ENCODE measurements around the gene SH3BGRL2.
"Not testable (repeated sequence)": the region's sequence is repeated elsewhere in the genome, so short reads cannot be mapped to it uniquely, and the experiment has no call there.

SH3BGRL2 gene

GRCh38 chr6:79648328-79648727 is 17.2 kb downstream of the SH3BGRL2 start:
- intact Hi-C loops (cut with micrococcal nuclease), result no loop called here
- Mint-ChIP-seq H3K4me1 (ENCODE audit: low read depth) (no peaks in the 10 kb centered on the region), H3K4me3 (no peak overlapping the region), H3K36me3 (ENCODE audit: low read depth) (no peaks in the 10 kb centered on the region), H3K27ac (no peak overlapping the region), H3K27me3 (no peaks in the 10 kb centered on the region), H3K9me3 (no peaks in the 10 kb centered on the region)

- Mint-ChIP-seq H3K27ac (no peak overlapping the region), H3K4me1 (ENCODE audit: low read depth) (no peaks in the 10 kb centered on the region), H3K4me3 (no peak overlapping the region), H3K27me3 (no peaks in the 10 kb centered on the region), H3K9me3 (no peaks in the 10 kb centered on the region), H3K36me3 (ENCODE audit: low read depth) (no peaks in the 10 kb centered on the region)
- intact Hi-C loops (cut with micrococcal nuclease), result no loop called here
Measured at GRCh38 chr6:79649016-79649415, 17.9 kb downstream of the SH3BGRL2 start.

GRCh38 chr6:79650950-79651349 is 19.8 kb downstream of the SH3BGRL2 start:
- no peaks in the 10 kb centered on the region for H3K4me1 Mint-ChIP-seq (ENCODE audit: low read depth)
- intact Hi-C loops (cut with micrococcal nuclease), result no loop called here
- H3K9me3 Mint-ChIP-seq, result no peaks in the 10 kb centered on the region
- H3K27me3 Mint-ChIP-seq, result no peaks in the 10 kb centered on the region
- H3K27ac Mint-ChIP-seq, result no peak overlapping the region
- no peaks in the 10 kb centered on the region for H3K36me3 Mint-ChIP-seq (ENCODE audit: low read depth)
- H3K4me3 Mint-ChIP-seq, result no peak overlapping the region

GRCh38 chr6:79656134-79656533 is 25.0 kb downstream of the SH3BGRL2 start:
- intact Hi-C loops (cut with micrococcal nuclease), result no loop called here
- H3K27me3 Mint-ChIP-seq, result no peaks in the 10 kb centered on the region
- no peaks in the 10 kb centered on the region for H3K36me3 Mint-ChIP-seq (ENCODE audit: low read depth)
- H3K4me3 Mint-ChIP-seq, result no peak overlapping the region
- H3K9me3 Mint-ChIP-seq, result no peaks in the 10 kb centered on the region
- H3K4me1 Mint-ChIP-seq (ENCODE audit: low read depth), result no peaks in the 10 kb centered on the region
- no peak overlapping the region for H3K27ac Mint-ChIP-seq

- Mint-ChIP-seq H3K4me3 (no peak overlapping the region), H3K36me3 (ENCODE audit: low read depth) (no peaks in the 10 kb centered on the region), H3K27me3 (no peaks in the 10 kb centered on the region), H3K9me3 (no peaks in the 10 kb centered on the region), H3K4me1 (ENCODE audit: low read depth) (no peaks in the 10 kb centered on the region), H3K27ac (no peak overlapping the region)
- intact Hi-C loops (cut with micrococcal nuclease), result no loop called here
Measured at GRCh38 chr6:79657238-79657637, 26.1 kb downstream of the SH3BGRL2 start.

- H3K4me3 Mint-ChIP-seq; H3K27me3 Mint-ChIP-seq; H3K27ac Mint-ChIP-seq; H3K36me3 Mint-ChIP-seq (ENCODE audit: low read depth); H3K9me3 Mint-ChIP-seq; H3K4me1 Mint-ChIP-seq (ENCODE audit: low read depth); intact Hi-C loops (cut with micrococcal nuclease): not testable (repeated sequence)
Measured at GRCh38 chr6:79663655-79664054, 32.5 kb downstream of the SH3BGRL2 start.

- no peaks in the 10 kb centered on the region for H3K4me1 Mint-ChIP-seq (ENCODE audit: low read depth)
- intact Hi-C loops (cut with micrococcal nuclease), result no loop called here
- no peak overlapping the region for H3K27ac Mint-ChIP-seq
Measured at GRCh38 chr6:79665725-79666551, 34.8 kb downstream of the SH3BGRL2 start.

GRCh38 chr6:79666634-79667033 is 35.5 kb downstream of the SH3BGRL2 start:
- intact Hi-C loops (cut with micrococcal nuclease), result no loop called here
- no peak overlapping the region for H3K27ac Mint-ChIP-seq
- no peak overlapping the region for H3K4me3 Mint-ChIP-seq
- peaks cover 10% of the 10 kb centered on the region for H3K9me3 Mint-ChIP-seq
- H3K4me1 Mint-ChIP-seq (ENCODE audit: low read depth), result no peaks in the 10 kb centered on the region
- H3K36me3 Mint-ChIP-seq (ENCODE audit: low read depth), result no peaks in the 10 kb centered on the region
- H3K27me3 Mint-ChIP-seq, result no peaks in the 10 kb centered on the region

More at GRCh38 chr6:79665725-79666551, 34.8 kb downstream of the SH3BGRL2 start:
- Mint-ChIP-seq H3K9me3 (peaks cover 10% of the 10 kb centered on the region), H3K27me3 (no peaks in the 10 kb centered on the region), H3K36me3 (ENCODE audit: low read depth) (no peaks in the 10 kb centered on the region), H3K4me3 (no peak overlapping the region)

GRCh38 chr6:79668381-79668780 is 37.3 kb downstream of the SH3BGRL2 start:
- H3K27ac Mint-ChIP-seq, result no peak overlapping the region
- intact Hi-C loops (cut with micrococcal nuclease), result no loop called here
- no peak overlapping the region for H3K4me3 Mint-ChIP-seq
- H3K36me3 Mint-ChIP-seq (ENCODE audit: low read depth), result no peaks in the 10 kb centered on the region
- H3K4me1 Mint-ChIP-seq (ENCODE audit: low read depth), result no peaks in the 10 kb centered on the region
- H3K27me3 Mint-ChIP-seq, result no peaks in the 10 kb centered on the region
- no peaks in the 10 kb centered on the region for H3K9me3 Mint-ChIP-seq

GRCh38 chr6:79669766-79670165 is 38.6 kb downstream of the SH3BGRL2 start:
- intact Hi-C loops (cut with micrococcal nuclease), result no loop called here
- Mint-ChIP-seq H3K4me3 (no peak overlapping the region), H3K27me3 (no peaks in the 10 kb centered on the region), H3K4me1 (ENCODE audit: low read depth) (no peaks in the 10 kb centered on the region), H3K27ac (no peak overlapping the region), H3K9me3 (no peaks in the 10 kb centered on the region), H3K36me3 (ENCODE audit: low read depth) (no peaks in the 10 kb centered on the region)

- Mint-ChIP-seq H3K27me3 (no peaks in the 10 kb centered on the region), H3K4me3 (no peak overlapping the region), H3K4me1 (ENCODE audit: low read depth) (no peaks in the 10 kb centered on the region), H3K27ac (no peak overlapping the region), H3K9me3 (no peaks in the 10 kb centered on the region), H3K36me3 (ENCODE audit: low read depth) (no peaks in the 10 kb centered on the region)
- intact Hi-C loops (cut with micrococcal nuclease), result no loop called here
Measured at GRCh38 chr6:79670789-79671188, 39.7 kb downstream of the SH3BGRL2 start.

GRCh38 chr6:79671600-79672266 is 40.6 kb downstream of the SH3BGRL2 start:
- H3K27ac Mint-ChIP-seq, result no peak overlapping the region

GRCh38 chr6:79672631-79673111 is 41.5 kb downstream of the SH3BGRL2 start:
- H3K4me1 Mint-ChIP-seq (ENCODE audit: low read depth), result no peaks in the 10 kb centered on the region
- H3K36me3 Mint-ChIP-seq (ENCODE audit: low read depth), result no peaks in the 10 kb centered on the region
- no peaks in the 10 kb centered on the region for H3K9me3 Mint-ChIP-seq
- H3K27me3 Mint-ChIP-seq, result no peaks in the 10 kb centered on the region
- H3K27ac Mint-ChIP-seq, result no peak overlapping the region
- intact Hi-C loops (cut with micrococcal nuclease), result no loop called here
- no peak overlapping the region for H3K4me3 Mint-ChIP-seq

More at GRCh38 chr6:79671600-79672266, 40.6 kb downstream of the SH3BGRL2 start:
- Mint-ChIP-seq H3K36me3 (ENCODE audit: low read depth) (no peaks in the 10 kb centered on the region), H3K4me3 (no peak overlapping the region), H3K9me3 (no peaks in the 10 kb centered on the region), H3K4me1 (ENCODE audit: low read depth) (no peaks in the 10 kb centered on the region), H3K27me3 (no peaks in the 10 kb centered on the region)
- intact Hi-C loops (cut with micrococcal nuclease), result no loop called here

GRCh38 chr6:79673947-79674346 is 42.8 kb downstream of the SH3BGRL2 start:
- H3K9me3 Mint-ChIP-seq, result no peaks in the 10 kb centered on the region
- H3K27ac Mint-ChIP-seq, result no peak overlapping the region
- no peaks in the 10 kb centered on the region for H3K27me3 Mint-ChIP-seq
- intact Hi-C loops (cut with micrococcal nuclease), result no loop called here
- H3K4me1 Mint-ChIP-seq (ENCODE audit: low read depth), result no peaks in the 10 kb centered on the region
- H3K4me3 Mint-ChIP-seq, result no peak overlapping the region
- no peaks in the 10 kb centered on the region for H3K36me3 Mint-ChIP-seq (ENCODE audit: low read depth)

Measured in dendritic cell treated with granulocyte-macrophage colony-stimulating factor and Interleukin-4, amounts not matched to agents 40 ng/mL and 50 ng/mL, for 4 days (primary cell).